Measurements from ENCODE around the gene GP5.

GP5 gene

GRCh38 chr3:194389269-194389668, 9.8 kb downstream of the GP5 start:
- DNase-seq (ENCODE audit: insufficient read length, low spot score) (no peak), FAIRE-seq (no peak)
- TF ChIP-seq TAF1 (IDR thresholded peaks at IDR 0.05; ENCODE audit: low read depth, low read length): no peak
- TF ChIP-seq PAX5 (IDR thresholded peaks at IDR 0.05; ENCODE audit: insufficient read depth, low read length, severe bottlenecking): no peak
- TF ChIP-seq SPI1 (IDR thresholded peaks at IDR 0.05; ENCODE audit: low read depth, low read length): no peak
- TF ChIP-seq POLR2AphosphoS5 (IDR thresholded peaks at IDR 0.05; ENCODE audit: low read depth, low read length): no peak
- TF ChIP-seq POU2F2 (IDR thresholded peaks at IDR 0.05; ENCODE audit: low read depth, low read length): no peak
- TF ChIP-seq POLR2A (IDR thresholded peaks at IDR 0.05; ENCODE audit: low read depth, low read length): no peak

GRCh38 chr3:194387926-194388418, 11.1 kb downstream of the GP5 start:
- TF ChIP-seq TAF1 (IDR thresholded peaks at IDR 0.05; ENCODE audit: low read depth, low read length): no peak
- TF ChIP-seq POLR2A (IDR thresholded peaks at IDR 0.05; ENCODE audit: low read depth, low read length): no peak
- no peak for TF ChIP-seq SPI1 (IDR thresholded peaks at IDR 0.05; ENCODE audit: low read depth, low read length)
- TF ChIP-seq PAX5 (IDR thresholded peaks at IDR 0.05; ENCODE audit: insufficient read depth, low read length, severe bottlenecking): no peak
- no peak for TF ChIP-seq POU2F2 (IDR thresholded peaks at IDR 0.05; ENCODE audit: low read depth, low read length)
- no peak for TF ChIP-seq POLR2AphosphoS5 (IDR thresholded peaks at IDR 0.05; ENCODE audit: low read depth, low read length)
- FAIRE-seq (no peak), DNase-seq (ENCODE audit: insufficient read length, low spot score) (no peak)

- TF ChIP-seq POLR2AphosphoS5 (IDR thresholded peaks at IDR 0.05; ENCODE audit: low read depth, low read length) (no peak), POLR2A (IDR thresholded peaks at IDR 0.05; ENCODE audit: low read depth, low read length) (no peak), PAX5 (IDR thresholded peaks at IDR 0.05; ENCODE audit: insufficient read depth, low read length, severe bottlenecking) (no peak), POU2F2 (IDR thresholded peaks at IDR 0.05; ENCODE audit: low read depth, low read length) (no peak)
- FAIRE-seq (no peak), DNase-seq (ENCODE audit: insufficient read length, low spot score) (no peak)
Measured at GRCh38 chr3:194387276-194387675, 11.8 kb downstream of the GP5 start.

DNA sequence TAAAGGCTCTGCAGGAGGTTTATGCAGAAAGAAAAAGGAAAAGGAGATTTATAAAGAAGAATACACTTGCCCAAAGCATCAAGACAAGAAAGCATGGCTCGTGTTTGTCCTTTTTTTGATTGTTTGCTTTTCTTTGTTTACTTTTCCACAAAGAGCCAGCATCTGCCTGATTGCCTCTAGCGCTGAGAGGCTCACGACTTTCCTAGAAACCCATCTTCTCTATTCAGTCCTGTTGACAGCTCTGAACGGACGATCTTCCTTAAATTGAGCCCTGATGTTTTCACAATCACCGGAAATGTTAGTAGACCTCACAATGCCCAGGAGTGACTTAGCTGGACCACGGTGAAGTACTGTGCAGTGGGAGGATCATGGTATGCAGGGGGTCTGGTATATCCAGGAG, 12.4 kb downstream of the GP5 start:
- DNase-seq (ENCODE audit: insufficient read length, low spot score) (no peak), FAIRE-seq (no peak)
- TF ChIP-seq POLR2AphosphoS5 (IDR thresholded peaks at IDR 0.05; ENCODE audit: low read depth, low read length): no peak
- TF ChIP-seq TAF1 (IDR thresholded peaks at IDR 0.05; ENCODE audit: low read depth, low read length): no peak
- no peak for TF ChIP-seq PAX5 (IDR thresholded peaks at IDR 0.05; ENCODE audit: insufficient read depth, low read length, severe bottlenecking)
- no peak for TF ChIP-seq POU2F2 (IDR thresholded peaks at IDR 0.05; ENCODE audit: low read depth, low read length)
- TF ChIP-seq SPI1 (IDR thresholded peaks at IDR 0.05; ENCODE audit: low read depth, low read length): no peak

GRCh38 chr3:194386066-194386465, 13.0 kb downstream of the GP5 start:
- DNase-seq (ENCODE audit: insufficient read length, low spot score) (no peak), FAIRE-seq (no peak)
- TF ChIP-seq POLR2AphosphoS5 (IDR thresholded peaks at IDR 0.05; ENCODE audit: low read depth, low read length) (no peak), SPI1 (IDR thresholded peaks at IDR 0.05; ENCODE audit: low read depth, low read length) (no peak), PAX5 (IDR thresholded peaks at IDR 0.05; ENCODE audit: insufficient read depth, low read length, severe bottlenecking) (no peak), POLR2A (IDR thresholded peaks at IDR 0.05; ENCODE audit: low read depth, low read length) (no peak), POU2F2 (IDR thresholded peaks at IDR 0.05; ENCODE audit: low read depth, low read length) (no peak), TAF1 (IDR thresholded peaks at IDR 0.05; ENCODE audit: low read depth, low read length) (no peak)

DNA sequence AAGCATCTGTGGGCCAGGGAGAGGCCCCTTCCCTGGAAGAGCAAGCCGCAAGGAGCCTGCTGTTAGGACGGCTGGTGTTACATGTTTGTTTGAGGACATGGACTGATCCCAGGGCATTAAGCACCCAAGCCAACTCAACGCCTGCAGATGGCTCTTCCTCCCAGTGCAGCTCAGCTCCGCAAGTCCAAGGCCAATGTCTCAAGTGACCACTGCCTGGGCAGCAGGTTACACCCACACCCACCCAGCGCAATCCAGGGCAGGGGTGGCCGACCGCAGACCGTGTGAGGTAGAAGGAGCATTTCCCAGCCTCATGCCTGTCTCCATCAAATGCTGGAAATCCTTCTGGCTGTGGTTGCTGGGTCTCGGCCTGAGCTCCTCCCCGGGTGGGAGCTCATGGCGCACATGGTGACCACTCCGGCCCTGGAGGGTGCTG, 14.5 kb downstream of the GP5 start:
- DNase-seq (ENCODE audit: insufficient read length, low spot score) (no peak), FAIRE-seq (no peak)
- TF ChIP-seq POU2F2 (IDR thresholded peaks at IDR 0.05; ENCODE audit: low read depth, low read length) (no peak), POLR2AphosphoS5 (IDR thresholded peaks at IDR 0.05; ENCODE audit: low read depth, low read length) (no peak), TAF1 (IDR thresholded peaks at IDR 0.05; ENCODE audit: low read depth, low read length) (no peak), SPI1 (IDR thresholded peaks at IDR 0.05; ENCODE audit: low read depth, low read length) (no peak), PAX5 (IDR thresholded peaks at IDR 0.05; ENCODE audit: insufficient read depth, low read length, severe bottlenecking) (no peak), POLR2A (IDR thresholded peaks at IDR 0.05; ENCODE audit: low read depth, low read length) (no peak)

GRCh38 chr3:194384156-194384555, 14.9 kb downstream of the GP5 start:
- no peak for TF ChIP-seq SPI1 (IDR thresholded peaks at IDR 0.05; ENCODE audit: low read depth, low read length)
- no peak for TF ChIP-seq TAF1 (IDR thresholded peaks at IDR 0.05; ENCODE audit: low read depth, low read length)
- TF ChIP-seq POLR2A (IDR thresholded peaks at IDR 0.05; ENCODE audit: low read depth, low read length): no peak
- TF ChIP-seq POLR2AphosphoS5 (IDR thresholded peaks at IDR 0.05; ENCODE audit: low read depth, low read length): no peak
- TF ChIP-seq PAX5 (IDR thresholded peaks at IDR 0.05; ENCODE audit: insufficient read depth, low read length, severe bottlenecking): no peak
- TF ChIP-seq POU2F2 (IDR thresholded peaks at IDR 0.05; ENCODE audit: low read depth, low read length): no peak
- FAIRE-seq (no peak), DNase-seq (ENCODE audit: insufficient read length, low spot score) (no peak)

DNA sequence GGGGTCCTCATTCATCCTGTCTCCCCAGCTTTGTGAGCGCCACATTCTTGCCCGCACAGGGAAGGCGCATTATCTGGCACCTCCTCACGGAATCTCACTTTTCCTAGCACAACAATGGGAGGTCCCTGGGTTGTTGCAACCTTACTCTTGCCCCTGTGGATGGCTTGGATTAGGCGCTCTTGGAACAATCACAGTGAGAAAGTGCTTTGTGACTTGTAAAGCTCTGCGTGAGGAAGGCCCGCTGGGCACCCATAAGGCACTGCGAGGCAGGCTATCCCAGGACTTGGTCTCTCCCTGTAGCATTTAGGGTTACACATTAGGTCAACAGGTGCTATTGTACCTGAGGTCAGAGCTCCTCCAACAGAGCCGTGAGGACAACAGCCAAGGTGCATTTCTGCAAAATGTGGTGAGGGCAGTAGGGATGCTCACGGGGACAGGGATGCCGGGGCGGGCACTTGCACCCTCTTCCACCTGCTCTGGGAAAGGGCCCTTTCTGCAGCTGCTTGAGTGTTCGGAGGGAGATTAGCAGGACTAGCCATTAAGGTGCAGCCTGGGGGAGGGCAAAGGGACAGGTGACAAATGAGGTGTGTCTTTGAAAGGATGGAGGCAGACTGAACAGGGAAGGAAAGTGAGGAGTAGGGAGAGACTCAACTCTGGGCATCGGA, 15.7 kb downstream of the GP5 start:
- FAIRE-seq (no peak), DNase-seq (ENCODE audit: insufficient read length, low spot score) (no peak)
- TF ChIP-seq POLR2A (IDR thresholded peaks at IDR 0.05; ENCODE audit: low read depth, low read length) (no peak), POLR2AphosphoS5 (IDR thresholded peaks at IDR 0.05; ENCODE audit: low read depth, low read length) (no peak), SPI1 (IDR thresholded peaks at IDR 0.05; ENCODE audit: low read depth, low read length) (no peak), PAX5 (IDR thresholded peaks at IDR 0.05; ENCODE audit: insufficient read depth, low read length, severe bottlenecking) (no peak), POU2F2 (IDR thresholded peaks at IDR 0.05; ENCODE audit: low read depth, low read length) (no peak), TAF1 (IDR thresholded peaks at IDR 0.05; ENCODE audit: low read depth, low read length) (no peak)

DNA sequence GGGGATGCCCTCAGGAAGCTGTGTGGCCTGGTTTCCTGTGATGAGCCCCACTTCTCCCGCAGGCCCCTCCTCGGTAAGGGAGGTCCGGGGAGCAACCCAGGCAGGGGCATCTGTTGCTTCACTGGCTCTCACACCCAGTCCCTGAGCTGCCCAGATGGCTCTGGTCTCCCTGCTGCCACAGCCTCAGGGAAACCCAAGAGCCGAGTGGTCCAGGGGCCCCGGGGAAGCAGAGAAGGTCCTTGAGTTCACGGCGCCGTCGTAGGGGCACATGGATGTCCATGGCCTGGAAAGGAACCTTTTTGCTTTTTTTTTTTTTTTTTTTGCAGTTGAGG, 16.2 kb downstream of the GP5 start:
- DNase-seq (ENCODE audit: insufficient read length, low spot score) (no peak), FAIRE-seq (no peak)
- no peak for TF ChIP-seq TAF1 (IDR thresholded peaks at IDR 0.05; ENCODE audit: low read depth, low read length)
- TF ChIP-seq SPI1 (IDR thresholded peaks at IDR 0.05; ENCODE audit: low read depth, low read length): no peak
- TF ChIP-seq POLR2AphosphoS5 (IDR thresholded peaks at IDR 0.05; ENCODE audit: low read depth, low read length): no peak
- no peak for TF ChIP-seq POLR2A (IDR thresholded peaks at IDR 0.05; ENCODE audit: low read depth, low read length)
- TF ChIP-seq PAX5 (IDR thresholded peaks at IDR 0.05; ENCODE audit: insufficient read depth, low read length, severe bottlenecking): no peak
- TF ChIP-seq POU2F2 (IDR thresholded peaks at IDR 0.05; ENCODE audit: low read depth, low read length): no peak

All from GM12891 (cell line).